ENCODE data around the gene CARS1.

The CARS1 gene

DNA sequence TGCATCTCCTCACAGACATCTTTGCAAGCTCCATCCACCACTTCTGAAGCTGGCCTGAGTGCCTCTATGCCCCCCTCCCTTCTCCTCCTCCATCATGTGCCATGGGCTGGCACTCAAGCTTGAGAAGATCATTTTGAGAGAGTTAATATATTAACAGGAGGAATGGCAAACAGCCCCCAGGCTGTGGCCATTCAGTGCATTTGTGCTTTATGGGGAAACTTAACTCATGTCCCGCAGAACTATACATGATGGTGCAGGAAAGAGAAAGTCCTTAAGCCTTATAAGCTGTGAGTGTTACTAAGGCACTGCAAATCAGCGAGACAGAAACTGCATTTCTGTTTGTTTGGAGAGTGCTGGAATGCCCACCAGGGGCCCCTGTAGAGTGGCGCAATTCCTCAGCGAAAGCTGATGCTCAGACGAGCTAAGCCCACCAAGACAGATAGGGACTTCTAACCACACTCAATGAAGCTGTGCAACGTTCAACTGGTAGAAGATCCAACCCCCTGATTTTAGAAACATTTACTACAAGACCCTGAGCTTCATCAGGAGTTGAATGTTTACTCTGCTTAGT lies 101.2 kb downstream of the CARS1 start:
- peak; percentile 24 for DNase-seq (ENCODE audit: low read depth)

DNA sequence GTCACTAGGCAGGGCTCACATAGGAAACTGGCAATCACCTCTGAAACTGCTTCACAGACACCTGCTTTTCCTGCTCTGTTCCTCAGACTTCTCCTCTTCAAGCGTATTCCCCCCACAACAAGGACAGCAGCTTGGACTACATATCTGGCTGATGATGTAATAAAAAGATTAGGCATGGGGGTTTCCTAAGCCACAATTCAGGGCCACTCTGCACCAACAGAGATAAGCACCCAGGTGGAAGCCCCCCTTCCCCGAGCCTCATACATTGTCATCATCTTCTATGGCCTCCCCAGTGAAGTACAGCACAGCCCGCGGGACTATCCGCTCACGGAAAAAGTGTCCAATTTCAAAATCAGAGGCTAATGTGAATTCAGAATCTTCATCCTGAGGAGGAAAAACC lies 103.0 kb downstream of the CARS1 start:
- DNase-seq (ENCODE audit: low read depth) = peak; percentile 56

- DNase-seq (ENCODE audit: low read depth) = peak; percentile 33
Measured at GRCh38 chr11:2952290-2952689, 104.9 kb downstream of the CARS1 start.

DNA sequence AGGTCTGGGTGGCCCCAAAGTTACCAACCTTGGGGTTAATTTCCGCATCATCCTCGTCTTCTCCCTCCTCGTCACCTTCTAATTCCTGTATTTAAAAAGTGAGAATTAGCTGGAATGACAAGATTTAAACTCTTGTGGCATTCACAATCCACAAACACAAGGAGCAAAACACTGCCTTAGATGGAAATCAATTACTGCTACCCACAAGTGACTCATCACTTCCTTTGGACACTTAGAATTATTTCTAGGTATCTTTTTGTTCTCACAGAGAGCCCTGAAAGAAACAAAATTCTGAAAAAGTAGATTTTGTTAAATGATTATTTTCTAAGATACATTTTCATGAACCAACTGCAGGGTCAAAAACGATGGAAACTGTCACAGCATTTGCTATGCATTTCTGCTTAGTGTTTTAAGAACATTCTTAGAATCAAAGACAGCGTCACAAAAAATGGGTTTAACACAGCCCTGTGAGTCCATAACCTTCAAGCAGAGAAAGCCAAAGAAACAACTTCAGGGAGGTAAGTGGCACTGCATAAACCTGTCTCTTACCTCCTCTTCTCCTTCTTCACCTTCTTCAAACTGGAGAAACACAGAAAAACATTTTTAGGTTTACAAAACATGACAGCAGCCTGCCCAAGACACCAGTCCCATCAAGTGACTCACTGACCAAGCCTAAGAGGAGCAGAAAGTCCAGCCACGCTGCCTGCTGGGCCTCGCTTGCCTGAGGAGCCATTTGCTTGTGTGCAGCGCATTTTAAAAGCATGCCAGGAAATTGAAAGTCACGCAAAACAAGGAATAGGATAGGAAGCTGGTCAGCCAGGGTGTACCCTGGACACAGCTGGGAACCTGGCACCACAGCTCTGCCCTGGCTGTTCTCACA lies 105.8 kb downstream of the CARS1 start:
- peak; percentile 75 for DNase-seq (ENCODE audit: low read depth)
